AG04449 (cell line): ENCODE results near the gene CIB1.

Source experiments
- CTCF ChIA-PET: fragments of 350-600 bp; formaldehyde crosslinking; extraction: SDS; loops from one replicate; lab custom pipeline; 2021; ENCODE audit warnings: antibody characterized with exemption; lab: Yijun Ruan, JAX
- POLR2A ChIA-PET: fragments of 400-600, 350-600 bp; formaldehyde crosslinking; extraction: SDS; loops from one replicate; lab custom pipeline; 2020; ENCODE audit warnings: antibody characterized with exemption, inconsistent platforms; lab: Yijun Ruan, JAX
- DNase-seq: peaks from one replicate; pipeline ENCODE4 v3.0.0-alpha.2; 2010; ENCODE audit warnings: low read depth, low spot score
- H3K4me3 ChIP-seq: 2 replicates; pipeline ENCODE4 v1.5.1; 2011; ENCODE audit warnings: low read depth, mild to moderate bottlenecking, control low read depth, low read length
- TF ChIP-seq, protein P1 (sequence below): IDR thresholded peaks from one replicate; pipeline ENCODE4 v1.5.1; 2011; ENCODE audit warnings: mild to moderate bottlenecking, moderate library complexity, low read length, control low read depth, inconsistent platforms; ENCODE audit not compliant: insufficient read depth; ENCODE audit errors: missing control alignments

CIB1 gene

DNA sequence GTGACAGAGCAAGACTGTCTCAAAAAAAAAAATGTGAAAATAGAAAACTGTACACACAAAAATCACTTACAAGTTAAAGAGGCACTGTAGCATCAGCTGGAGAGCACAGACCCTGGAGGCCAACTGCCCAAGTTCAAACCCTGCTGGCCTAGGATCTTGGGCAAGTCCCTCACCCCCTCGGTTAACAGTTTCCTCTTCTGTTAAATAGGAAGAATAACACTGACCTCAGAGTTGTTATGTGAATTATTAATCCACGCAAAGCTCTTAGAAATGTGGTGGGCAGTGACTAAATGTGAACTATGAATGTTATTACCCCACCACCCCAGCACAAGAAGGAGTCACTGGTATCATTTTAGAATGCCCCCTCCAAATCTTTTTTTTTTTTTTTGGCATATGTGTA lies 11.2 kb downstream of the CIB1 start:
- POLR2A ChIA-PET: no interaction called here
- CTCF ChIA-PET: interaction anchor here (0.6 to 3.4 kb wide), 10 partner anchors 9 to 333 kb away, joined by 3 to 59 read pairs (median 8); partner anchors contain the start of genes CIB1 and GDPGP1
- DNase-seq: no peak
- TF ChIP-seq, protein P1, sequence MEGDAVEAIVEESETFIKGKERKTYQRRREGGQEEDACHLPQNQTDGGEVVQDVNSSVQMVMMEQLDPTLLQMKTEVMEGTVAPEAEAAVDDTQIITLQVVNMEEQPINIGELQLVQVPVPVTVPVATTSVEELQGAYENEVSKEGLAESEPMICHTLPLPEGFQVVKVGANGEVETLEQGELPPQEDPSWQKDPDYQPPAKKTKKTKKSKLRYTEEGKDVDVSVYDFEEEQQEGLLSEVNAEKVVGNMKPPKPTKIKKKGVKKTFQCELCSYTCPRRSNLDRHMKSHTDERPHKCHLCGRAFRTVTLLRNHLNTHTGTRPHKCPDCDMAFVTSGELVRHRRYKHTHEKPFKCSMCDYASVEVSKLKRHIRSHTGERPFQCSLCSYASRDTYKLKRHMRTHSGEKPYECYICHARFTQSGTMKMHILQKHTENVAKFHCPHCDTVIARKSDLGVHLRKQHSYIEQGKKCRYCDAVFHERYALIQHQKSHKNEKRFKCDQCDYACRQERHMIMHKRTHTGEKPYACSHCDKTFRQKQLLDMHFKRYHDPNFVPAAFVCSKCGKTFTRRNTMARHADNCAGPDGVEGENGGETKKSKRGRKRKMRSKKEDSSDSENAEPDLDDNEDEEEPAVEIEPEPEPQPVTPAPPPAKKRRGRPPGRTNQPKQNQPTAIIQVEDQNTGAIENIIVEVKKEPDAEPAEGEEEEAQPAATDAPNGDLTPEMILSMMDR: no peak
- no peak overlapping the region for H3K4me3 ChIP-seq

DNA sequence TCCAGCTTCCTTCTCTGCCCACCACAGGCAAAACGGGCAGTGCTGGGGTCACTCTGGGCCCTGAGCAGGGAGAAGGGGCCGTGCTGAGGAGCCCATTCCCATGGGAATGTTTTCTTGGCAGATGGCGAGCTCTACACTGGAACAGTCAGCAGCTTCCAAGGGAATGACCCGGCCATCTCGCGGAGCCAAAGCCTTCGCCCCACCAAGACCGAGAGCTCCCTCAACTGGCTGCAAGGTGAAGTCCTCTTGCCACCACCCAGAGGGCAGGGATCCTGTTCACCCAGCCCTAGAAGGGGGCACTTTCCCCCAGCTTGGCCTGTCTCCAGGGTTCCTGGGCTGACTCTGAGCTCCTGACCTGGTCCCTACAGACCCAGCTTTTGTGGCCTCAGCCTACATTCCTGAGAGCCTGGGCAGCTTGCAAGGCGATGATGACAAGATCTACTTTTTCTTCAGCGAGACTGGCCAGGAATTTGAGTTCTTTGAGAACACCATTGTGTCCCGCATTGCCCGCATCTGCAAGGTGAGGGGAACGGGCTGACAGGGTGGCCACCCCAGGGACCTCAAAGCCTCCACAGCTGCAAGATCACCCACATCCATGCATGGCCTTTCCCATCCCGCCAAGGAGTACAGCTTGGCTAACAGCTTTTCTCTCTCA lies 12.4 kb downstream of the CIB1 start:
- TF ChIP-seq, protein P1: peak; percentile 92
- POLR2A ChIA-PET: interaction anchor here (1.1 kb wide), 2 partner anchors 21 to 119 kb away, joined by 3 read pairs; partner anchors contain the start of genes IDH2 and SEMA4B
- no peak overlapping the region for H3K4me3 ChIP-seq
- DNase-seq: peak; percentile 56
- CTCF ChIA-PET: interaction anchor here (0.6 to 3.4 kb wide), 30 partner anchors 9 to 494 kb away, joined by 3 to 59 read pairs (median 6); partner anchors contain the start of genes CIB1, GDPGP1, IDH2 and SEMA4B

DNA sequence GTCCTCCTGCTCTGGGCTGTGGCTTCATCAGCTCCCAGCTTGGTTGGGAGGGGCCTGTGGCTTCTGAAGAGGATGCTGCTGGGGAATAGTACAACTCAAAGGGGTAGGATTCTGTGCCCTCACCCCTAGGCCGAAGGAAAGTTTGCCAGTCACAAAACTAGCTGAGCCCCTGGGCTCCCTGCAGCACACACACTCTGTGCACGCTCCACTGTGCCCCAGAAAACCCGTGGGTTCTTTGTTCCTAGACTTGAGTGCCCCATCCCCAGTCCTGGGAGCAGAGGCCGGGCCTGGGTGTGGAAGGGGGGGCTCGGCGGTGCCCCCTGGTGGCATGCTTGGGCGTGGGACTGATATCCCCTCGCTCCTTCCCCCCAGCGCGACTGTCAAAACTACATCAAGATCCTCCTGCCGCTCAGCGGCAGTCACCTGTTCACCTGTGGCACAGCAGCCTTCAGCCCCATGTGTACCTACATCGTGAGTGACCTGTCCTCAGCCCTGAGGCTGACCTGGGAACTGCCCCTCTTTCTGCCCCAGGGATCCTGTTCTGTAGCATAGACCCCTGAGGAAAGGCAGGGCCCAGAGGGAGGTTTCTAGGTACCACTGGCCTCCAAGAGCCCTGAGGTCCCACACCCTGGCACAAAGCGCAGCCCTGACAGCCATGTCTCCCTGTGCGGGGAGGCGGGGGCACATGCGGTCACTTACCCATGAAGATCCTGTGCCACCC lies 14.2 kb downstream of the CIB1 start:
- no peak overlapping the region for H3K4me3 ChIP-seq
- CTCF ChIA-PET: interaction anchor here (0.6 to 2.5 kb wide), 14 partner anchors 10 to 322 kb away, joined by 3 to 26 read pairs (median 4); partner anchors contain the start of gene SEMA4B
- no peak for DNase-seq
- POLR2A ChIA-PET: no interaction called here
- TF ChIP-seq, protein P1: peak; percentile 82

DNA sequence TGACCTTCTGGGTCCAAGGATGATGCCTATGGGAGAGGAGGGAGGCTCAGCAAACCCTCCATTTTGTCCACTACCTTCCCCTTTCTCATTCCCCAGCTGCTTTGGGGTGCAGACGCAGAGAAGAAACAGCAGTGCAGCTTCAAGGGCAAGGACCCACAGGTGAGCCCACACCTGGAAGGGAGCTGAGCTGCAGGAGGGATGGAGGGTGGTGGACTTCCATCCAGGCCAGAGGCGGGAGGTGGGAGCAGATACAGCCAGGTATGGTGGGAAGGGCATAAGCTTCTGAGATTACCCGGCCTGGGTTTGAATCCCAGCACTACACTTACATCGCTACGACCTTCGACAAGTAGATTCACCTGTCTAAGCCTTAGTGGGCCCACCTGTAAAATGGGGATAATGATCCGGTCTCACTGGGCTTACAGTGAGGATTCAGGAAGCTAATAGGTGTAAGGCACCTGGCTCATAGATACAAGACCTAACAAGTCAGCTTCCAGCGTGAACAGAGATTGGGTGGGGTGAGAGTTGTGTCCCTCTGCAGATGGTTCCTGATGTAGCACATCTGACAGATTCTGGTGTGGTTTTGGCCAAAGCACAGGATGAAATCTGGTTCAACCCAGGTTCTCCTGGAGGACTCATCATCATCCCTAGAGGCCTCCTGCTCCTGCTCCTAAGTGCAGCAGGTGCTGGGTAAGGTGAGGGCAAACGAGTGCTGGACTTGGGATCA lies 15.9 kb downstream of the CIB1 start:
- POLR2A ChIA-PET: no interaction called here

DNA sequence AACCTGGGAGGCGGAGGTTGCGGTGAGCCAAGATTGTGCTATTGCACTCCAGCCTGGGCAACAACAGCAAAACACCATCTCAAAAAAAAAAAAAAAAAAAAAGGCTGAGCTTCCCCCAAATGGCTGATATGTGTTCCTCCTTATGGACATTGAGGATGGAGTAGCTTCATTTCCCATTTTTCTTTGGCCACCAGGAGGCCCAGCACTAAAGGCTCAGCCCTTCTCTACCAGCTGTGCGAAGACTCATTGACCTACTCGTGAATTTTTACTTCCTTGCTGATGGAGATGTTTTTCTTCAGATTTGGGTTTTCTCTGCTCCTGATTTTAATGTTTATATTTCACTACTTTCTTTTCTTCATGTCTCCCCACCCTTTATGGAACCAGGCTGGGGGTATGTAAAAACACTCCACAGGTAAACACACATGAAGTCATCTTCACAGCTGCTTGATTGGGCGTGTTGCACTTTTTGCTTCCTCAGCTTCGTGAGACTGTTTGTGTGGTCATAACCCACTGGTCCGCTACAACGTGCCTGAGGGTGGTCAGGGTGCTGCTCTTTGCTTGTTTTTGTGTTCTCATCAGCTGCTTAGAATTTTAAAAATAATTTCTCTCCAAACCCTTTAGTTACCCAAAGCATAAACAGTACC lies 19.1 kb downstream of the CIB1 start:
- no peak for DNase-seq
- POLR2A ChIA-PET: interaction anchor here (0.6 kb wide), 1 partner anchor 147 kb away, joined by 3 read pairs; no protein-coding TSS in a partner anchor
- H3K4me3 ChIP-seq: no peak overlapping the region
- CTCF ChIA-PET: interaction anchor here (0.7 to 1.8 kb wide), 7 partner anchors 8 to 88 kb away, joined by 3 to 10 read pairs (median 4); partner anchors contain the start of genes CIB1 and GDPGP1
- TF ChIP-seq, protein P1: peak; percentile 22

More for the DNA sequence above, 15.9 kb downstream of the CIB1 start:
- DNase-seq: no peak
- TF ChIP-seq, protein P1: no peak
- no peak overlapping the region for H3K4me3 ChIP-seq
- CTCF ChIA-PET: interaction anchor here (0.9 to 1.9 kb wide), 10 partner anchors 8 to 146 kb away, joined by 3 to 5 read pairs (median 3); partner anchors contain the start of genes IDH2 and SEMA4B
